D721Med (cell line): ENCODE results near the gene DUSP28.

ENCODE experiments used
- DNase-seq: peaks from one replicate; pipeline ENCODE4 v3.0.0; 2011; ENCODE audit warnings: low spot score; ENCODE audit not compliant: insufficient read length
- FAIRE-seq: peaks from 2 replicates; lab custom pipeline; 2011; peaks lifted over from hg19 to GRCh38; lab: Jason Lieb, UNC
- CTCF ChIP-seq: IDR thresholded peaks from 2 replicates; pipeline ENCODE4 v1.5.1; 2012; ENCODE audit warnings: mild to moderate bottlenecking, control low read depth; ENCODE audit not compliant: insufficient read depth; ENCODE audit errors: missing control alignments

DUSP28 gene

GRCh38 chr2:240560084-240560479 is at the start of gene DUSP28:
DUSP28 (plus strand) TSS chr2:240560357; CDS start chr2:240560685, 328 bp downstream.
- no peak for TF ChIP-seq CTCF
- DNase-seq: peak; percentile 85
- no peak for FAIRE-seq

GRCh38 chr2:240510513-240511210 is 49.5 kb upstream of the DUSP28 start:
- no peak for TF ChIP-seq CTCF
- FAIRE-seq (no peak), DNase-seq (no peak)

- FAIRE-seq (no peak), DNase-seq (no peak)
- TF ChIP-seq CTCF: no peak
Measured at GRCh38 chr2:240511351-240512108, 48.6 kb upstream of the DUSP28 start.

GRCh38 chr2:240512109-240512485 is 48.1 kb upstream of the DUSP28 start:
- FAIRE-seq (no peak), DNase-seq (no peak)
- TF ChIP-seq CTCF: no peak

GRCh38 chr2:240512666-240513535 is 47.3 kb upstream of the DUSP28 start:
- TF ChIP-seq CTCF: no peak
- FAIRE-seq (no peak), DNase-seq (no peak)

GRCh38 chr2:240513549-240514287 is 46.4 kb upstream of the DUSP28 start:
- TF ChIP-seq CTCF: peak; percentile 53
- peak; percentile 51 for DNase-seq
- FAIRE-seq: no peak
